ENCODE results near the gene CHGA.

GRCh38 chr14:92982956-92983355 is 60.0 kb downstream of the CHGA start:
- no peak for TF ChIP-seq CTCF (IDR thresholded peaks at IDR 0.05)
- no peak for TF ChIP-seq EZH2 (IDR thresholded peaks at IDR 0.05; ENCODE audit: borderline replicate concordance, insufficient read depth, low read depth, low read length, poor library complexity, severe bottlenecking)

Data from B cell (primary cell).